MM.1S (cell line): ENCODE data around the gene ADAM23.

Source experiments
- CTCF ChIP-seq: fragments of 300-600 bp; sonication (generic); IDR thresholded peaks from 2 replicates; pipeline ENCODE4 v1.5.1; 2016; ENCODE audit warnings: antibody characterized with exemption, low read length, mixed read lengths
- EZH2 ChIP-seq: fragments of 300-600 bp; sonication (generic); optimal IDR thresholded peaks from 2 replicates; pipeline ENCODE3; 2017; ENCODE audit warnings: low read depth, mild to moderate bottlenecking, antibody characterized with exemption, low read length, mixed read lengths
- EZH2phosphoT487 ChIP-seq: fragments of 300-600 bp; sonication (generic); IDR thresholded peaks from 2 replicates; pipeline ENCODE4 v1.6.1; 2018; ENCODE audit warnings: antibody characterized with exemption, low read length

GRCh38 chr2:206430452-206430851 is 12.9 kb upstream of the ADAM23 start:
- TF ChIP-seq CTCF (no peak), EZH2 (no peak), EZH2phosphoT487 (no peak)
